Heart left ventricle (tissue), 16 donors: ENCODE measurements around the gene ZNF783. TPM values are rescaled to one million over a fixed set of nuclear protein-coding genes. Genes with fewer than 3 reads are reported as not detected.

Source experiments
- ATAC-seq, 4 donors: fragments of 200-7000 bp; cut with Tn5 transposase; one replicate each; pipeline ENCODE4 v1.9.1; 2020 to 2022; ENCODE audit warnings: moderate library complexity in 4 of 4, mild to moderate bottlenecking in 3 of 4, moderate number of reproducible peaks in 1 of 4
- DNase-seq, 5 donors: peaks; one replicate each; pipeline ENCODE4 v3.0.0-alpha.2; 2020
- H3K27ac ChIP-seq, 12 donors: fragments of 200-600 bp; sonication (generic) in 4 of 12; one replicate each; pipeline versions ENCODE4 v1.5.0 to v1.8.0; 2016 to 2022; ENCODE audit warnings: mild to moderate bottlenecking in 2 of 12
- H3K27me3 ChIP-seq, 9 donors: fragments of 200-600 bp; sonication (generic) in 2 of 9; one replicate each; pipeline versions ENCODE4 v1.5.1 to v1.8.0; 2016 to 2022; ENCODE audit warnings: mild to moderate bottlenecking in 3 of 9
- H3K36me3 ChIP-seq, 9 donors: fragments of 200-600 bp; sonication (generic) in 2 of 9; one replicate each; pipeline versions ENCODE4 v1.5.0 to v1.8.0; 2018 to 2022; ENCODE audit warnings: mild to moderate bottlenecking in 2 of 9
- H3K4me1 ChIP-seq, 12 donors: fragments of 200-600 bp; sonication (generic) in 4 of 12; one replicate each; pipeline versions ENCODE4 v1.5.0 to v1.8.0; 2016 to 2022; ENCODE audit warnings: mild to moderate bottlenecking in 3 of 12
- H3K4me3 ChIP-seq, 12 donors: fragments of 200-600 bp; sonication (generic) in 4 of 12; one replicate each; pipeline versions ENCODE4 v1.5.0 to v1.8.0; 2017 to 2022; ENCODE audit warnings: mild to moderate bottlenecking in 9 of 12, moderate library complexity in 4 of 12
- H3K9me3 ChIP-seq, 12 donors: fragments of 200-600 bp; sonication (generic) in 4 of 12; one replicate each; pipeline versions ENCODE4 v1.5.0 to v1.8.0; 2016 to 2022; ENCODE audit warnings: mild to moderate bottlenecking in 1 of 12
- CTCF ChIP-seq, 12 donors: fragments of 200-600 bp; sonication (generic) in 4 of 12; IDR thresholded peaks; one replicate each; pipeline versions ENCODE4 v1.5.0 to v1.8.0; 2018 to 2022; ENCODE audit warnings: antibody characterized with exemption in 12 of 12, mild to moderate bottlenecking in 5 of 12
- POLR2A ChIP-seq, 2 donors: fragments of 450-650 bp; IDR thresholded peaks; one replicate each; pipeline ENCODE4 v1.6.1; 2017; ENCODE audit warnings: antibody characterized with exemption in 2 of 2, mild to moderate bottlenecking in 2 of 2, moderate library complexity in 2 of 2
- WGBS, 4 donors: extraction: QIAGEN DNeasy Blood & Tissue Kit in 2 of 4; methylation state at CpG; one replicate each; pipeline versions ENCODE4 v1.1.5 to v1.1.7; 2013 to 2018; 5-methylcytosine and 5-hydroxymethylcytosine counted together
- intact Hi-C, 10 donors: fragments of 100-400 bp; cut with DNase I; formaldehyde crosslinking; loops; one replicate each; pipeline versions ENCODE4 v1.11.1 to v1.14.2; 2022
- polyA plus RNA-seq, 2 donors: library from polyadenylated mRNA; stranded (reverse); fragments of 200-250 nt; gene quantifications; one replicate each; pipeline ENCODE4 v1.2.3, GENCODE V29; 2013
- total RNA-seq, 9 donors: library from RNA; depleted of rRNA in 2 of 9; stranded (reverse); fragments of >200 nt in 2 of 9; fragmentation: NEBNext Ultra II Directional in 3 of 9; extraction: Animal tissue kit (Norgen Biotek cat#: 25700) in 3 of 9; gene quantifications; one replicate each; pipeline versions ENCODE4 v1.1.0 to v1.2.4, GENCODE V29; 2016 to 2023
- donor health status: ischemic (EF 13 %, LVEDD 7.1; RV severe dilation, severe dysfunction).
- donor health status: healthy with polysubstance abuse.
- donor health status: DM: no; HTN: yes; CAD: no.
- donor health status: DM: no; HTN: no; CAD: no.
- donor health status: ischemic (EF 25% LVEDD 6.9; RV normal size, moderate dysfunction).
- donor health status: ischemic (EF 25% LVEDD 5.7; RV mildly dilated, moderate dysfunction).
- donor health status: healthy.
- donor health status: DM: yes; HTN: yes; CAD: no.
- donor health status: ischemic (EF 35%, LVEDD 5.7; RV mildly dilated, moderate dysfunction).
- donor health status: nonischemic (EF 11% LVEDD 7.7; RV severe dilation, severe dysfunction).
- donor health status: DM: yes; HTN: yes; CAD: no.
- donor health status: PGD.
- donor health status: ischemic (EF 29% LVEDD 5.4; RV normal size, mild dysfunction).
- donor health status: nonischemic (EF 23%, LVEDD 6.1; RV moderate dilation, normal function).

The ZNF783 gene
- total and polyA plus RNA-seq, 11 donors: 2.8 to 9.0 (median 3.3) TPM

GRCh38 chr7:149279111-149279743 lies 17.2 kb downstream of the ZNF783 start:
- ATAC-seq: no peak
- intact Hi-C loops: no loop called here
- TF ChIP-seq POLR2A (IDR thresholded peaks at IDR 0.05) (no peak), CTCF (IDR thresholded peaks at IDR 0.05) (no peak)

GRCh38 chr7:149280151-149280550 lies 18.2 kb downstream of the ZNF783 start:
- TF ChIP-seq CTCF (IDR thresholded peaks at IDR 0.05) (no peak), POLR2A (IDR thresholded peaks at IDR 0.05) (no peak)

More at GRCh38 chr7:149279111-149279743, 17.2 kb downstream of the ZNF783 start:
- Histone ChIP-seq H3K27me3 (no peaks in the 10 kb centered on the region), H3K27ac (no peak overlapping the region), H3K4me1 (peaks cover 0 to under 1% (median 0%) of the 10 kb centered on the region in 12 donors), H3K9me3 (peaks cover 0 to 11% (median 0%) of the 10 kb centered on the region in 12 donors), H3K36me3 (peaks cover 0 to 74% (median 50%) of the 10 kb centered on the region in 9 donors), H3K4me3 (no peak overlapping the region)
- 92 to 97% (median 93%) methylated on average over 17 of the region's 17 CpGs for WGBS, 4 donors
- no peak for DNase-seq

GRCh38 chr7:149280661-149281507 lies 18.9 kb downstream of the ZNF783 start:
- Histone ChIP-seq H3K4me3 (no peak overlapping the region), H3K27me3 (no peaks in the 10 kb centered on the region), H3K9me3 (no peaks in the 10 kb centered on the region), H3K36me3 (peaks cover 0 to 61% (median 42%) of the 10 kb centered on the region in 9 donors), H3K4me1 (peaks cover 0 to 17% (median 6%) of the 10 kb centered on the region in 12 donors), H3K27ac (no peak overlapping the region)
- WGBS, 4 donors: 92 to 100% (median 94%) methylated on average over 5 to 8 of the region's 8 CpGs
- ATAC-seq (no peak), DNase-seq (no peak)
- intact Hi-C loops: loop anchor here in 2 of 10 donors (10.0 kb wide), 3 partner anchors 144 to 554 kb away; partner anchors contain the start of genes ZNF746 (in 1 of the 2) and ZNF862 (in 1 of the 2)
- TF ChIP-seq POLR2A (IDR thresholded peaks at IDR 0.05) (no peak), CTCF (IDR thresholded peaks at IDR 0.05) (no peak)

More at GRCh38 chr7:149280151-149280550, 18.2 kb downstream of the ZNF783 start:
- 93 to 100% (median 96%) methylated on average over 2 to 8 of the region's 9 CpGs for WGBS, 4 donors
- ATAC-seq: no peak
- no peak for DNase-seq
- Histone ChIP-seq H3K4me1 (peaks cover 0 to 10% (median under 1%) of the 10 kb centered on the region in 12 donors), H3K9me3 (peaks cover 0 to 1% (median 0%) of the 10 kb centered on the region in 12 donors), H3K27ac (no peak overlapping the region), H3K36me3 (peaks cover 0 to 68% (median 47%) of the 10 kb centered on the region in 9 donors), H3K4me3 (no peak overlapping the region), H3K27me3 (no peaks in the 10 kb centered on the region)
- intact Hi-C loops: loop anchor here in 2 of 10 donors (10.0 kb wide), 3 partner anchors 145 to 555 kb away; partner anchors contain the start of genes ZNF746 (in 1 of the 2) and ZNF862 (in 1 of the 2)
